GM23338 (cell line): Measurements from ENCODE around the gene RAB8B. TPM values are rescaled to one million over a fixed set of nuclear protein-coding genes. Genes with fewer than 3 reads are reported as not detected.
"Not testable (repeated sequence)": the region's sequence is repeated elsewhere in the genome, so short reads cannot be mapped to it uniquely, and the experiment has no call there.

ENCODE experiments used
- ATAC-seq: fragments of 200-7000 bp; cut with Tn5 transposase; 3 replicates; pipeline ENCODE4 v1.9.1; 2020
- DNase-seq: peaks from one replicate; pipeline ENCODE4 v3.0.0-alpha.2; 2015; ENCODE audit warnings: low spot score
- H2AFZ ChIP-seq: fragments of 200-600 bp; sonication (generic); 2 replicates; pipeline ENCODE4 v1.8.0; 2016; ENCODE audit warnings: antibody characterized with exemption, mild to moderate bottlenecking, moderate library complexity
- H3F3A ChIP-seq: fragments of 200-600 bp; sonication (generic); replicated peaks from 2 replicates; pipeline ENCODE4 v1.8.0; 2017; ENCODE audit warnings: antibody characterized with exemption, mixed run types, low read depth
- H3K27ac ChIP-seq: fragments of 200-600 bp; sonication (generic); 2 replicates; pipeline ENCODE4 v1.6.1; 2016; ENCODE audit warnings: low read depth
- H3K27me3 ChIP-seq: fragments of 200-600 bp; sonication (generic); 2 replicates; pipeline ENCODE4 v1.8.0; 2016; ENCODE audit warnings: mild to moderate bottlenecking, mixed run types, moderate library complexity; ENCODE audit not compliant: insufficient read depth
- H3K36me3 ChIP-seq: fragments of 200-600 bp; sonication (generic); 2 replicates; pipeline ENCODE4 v1.8.0; 2016; ENCODE audit warnings: mild to moderate bottlenecking; ENCODE audit not compliant: insufficient read depth
- H3K4me1 ChIP-seq: fragments of 200-600 bp; sonication (generic); 2 replicates; pipeline ENCODE4 v1.8.0; 2016; ENCODE audit warnings: mild to moderate bottlenecking, moderate library complexity; ENCODE audit not compliant: insufficient read depth
- H3K4me2 ChIP-seq: fragments of 200-600 bp; sonication (generic); 2 replicates; pipeline ENCODE4 v1.7.1; 2017; ENCODE audit warnings: mixed run types
- H3K4me3 ChIP-seq: fragments of 200-600 bp; sonication (generic); 2 replicates; pipeline ENCODE4 v1.6.1; 2016; ENCODE audit warnings: mixed run types
- H3K79me2 ChIP-seq: fragments of 200-600 bp; sonication (generic); replicated peaks from 2 replicates; pipeline ENCODE4 v1.8.0; 2017; ENCODE audit warnings: mild to moderate bottlenecking; ENCODE audit not compliant: insufficient read depth
- H3K9me2 ChIP-seq: fragments of 200-600 bp; sonication (generic); 2 replicates; pipeline ENCODE4 v1.8.0; 2017; ENCODE audit not compliant: insufficient read depth
- H4K20me1 ChIP-seq: fragments of 200-600 bp; sonication (generic); replicated peaks from 2 replicates; pipeline ENCODE4 v1.8.0; 2017; ENCODE audit warnings: mild to moderate bottlenecking; ENCODE audit not compliant: insufficient read depth
- H3K27ac Mint-ChIP-seq: 2 replicates; pipeline ENCODE4 v1.8.0; 2020; ENCODE audit warnings: inconsistent platforms, mild to moderate bottlenecking, moderate library complexity, mixed read lengths
- H3K27me3 Mint-ChIP-seq: 3 replicates; pipeline ENCODE4 v1.8.0; 2022; ENCODE audit warnings: low read depth, mild to moderate bottlenecking, moderate library complexity, mixed read lengths, inconsistent platforms; ENCODE audit not compliant: insufficient read depth, poor library complexity
- H3K36me3 Mint-ChIP-seq: 3 replicates; pipeline ENCODE4 v1.8.0; 2021; ENCODE audit warnings: low read depth, mild to moderate bottlenecking, inconsistent platforms, moderate library complexity, mixed read lengths
- H3K4me1 Mint-ChIP-seq: 3 replicates; pipeline ENCODE4 v1.8.0; 2020; ENCODE audit warnings: mild to moderate bottlenecking, inconsistent platforms, mixed read lengths
- H3K4me3 Mint-ChIP-seq: 3 replicates; pipeline ENCODE4 v1.8.0; 2021; ENCODE audit warnings: moderate library complexity, mild to moderate bottlenecking, inconsistent platforms, mixed read lengths
- H3K9me3 Mint-ChIP-seq: 3 replicates; pipeline ENCODE4 v1.8.0; 2020; ENCODE audit warnings: moderate library complexity, mild to moderate bottlenecking, inconsistent platforms, mixed read lengths
- CREB1 ChIP-seq: fragments of 250-450 bp; sonication (Bioruptor Pico); IDR thresholded peaks from 2 replicates; pipeline ENCODE4 v1.5.0; 2020; ENCODE audit warnings: low read depth, mild to moderate bottlenecking, moderate library complexity
- JUNB ChIP-seq: IDR thresholded peaks from one replicate; pipeline ENCODE4 v1.6.1; 2016; ENCODE audit warnings: antibody characterized with exemption; ENCODE audit not compliant: unreplicated experiment
- POLR2AphosphoS5 ChIP-seq: IDR thresholded peaks from 2 replicates; pipeline ENCODE4 v1.6.1; 2016; ENCODE audit warnings: antibody characterized with exemption, low read depth
- polyA plus RNA-seq: library from polyadenylated mRNA; unstranded; fragments of >200 nt; fragmentation: Nextera tagmentation; extraction: Ambion mirVana; gene quantifications from 2 replicates; pipeline ENCODE4 v1.2.1, GENCODE V29; 2016
- total RNA-seq: library from RNA; depleted of rRNA; stranded (reverse); fragments of >200 nt; shearing (Covaris generic); gene quantifications from 2 replicates; pipeline ENCODE4 v1.2.3, GENCODE V29; 2014
- TF ChIP-seq, protein P1 (sequence below), 2 experiments: fragments of 200-600 bp in 1 of 2; sonication (generic) in 1 of 2; conservative IDR thresholded peaks; 2 replicates each; pipeline versions ENCODE4 v1.5.1 to v1.6.1; 2016 to 2017; ENCODE audit warnings: antibody characterized with exemption in 2 of 2, low read depth in 2 of 2, mild to moderate bottlenecking in 2 of 2, moderate library complexity in 1 of 2
- TF ChIP-seq, protein P2 (sequence below): fragments of 250-450 bp; sonication (Bioruptor Pico); IDR thresholded peaks from 2 replicates; pipeline ENCODE4 v1.5.0; 2020; ENCODE audit warnings: mild to moderate bottlenecking, moderate library complexity

RAB8B gene
- total and polyA plus RNA-seq, 2 experiments from 2014 or later = 23.2 to 41.7 TPM

DNA sequence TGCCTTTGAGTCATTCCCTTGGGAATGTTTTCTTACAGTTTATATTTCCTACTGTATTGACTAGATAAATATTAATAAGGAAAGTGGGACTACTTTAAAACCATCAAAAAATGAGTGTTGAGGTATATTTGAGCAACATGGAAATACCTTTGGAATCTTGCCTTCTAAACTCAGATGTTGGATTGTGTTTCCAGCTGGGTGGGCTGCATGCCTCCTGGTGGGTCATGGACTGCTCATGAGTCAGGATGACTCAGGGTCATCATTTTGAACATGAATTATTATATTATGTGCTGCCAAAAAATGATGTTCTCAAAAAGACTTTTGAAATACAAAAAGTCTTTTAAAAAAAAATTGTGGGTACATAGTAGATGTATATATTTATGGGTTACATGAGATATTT, 46.9 kb downstream of the RAB8B start (continued):
- no peak for TF ChIP-seq JUNB
- TF ChIP-seq, protein P1, sequence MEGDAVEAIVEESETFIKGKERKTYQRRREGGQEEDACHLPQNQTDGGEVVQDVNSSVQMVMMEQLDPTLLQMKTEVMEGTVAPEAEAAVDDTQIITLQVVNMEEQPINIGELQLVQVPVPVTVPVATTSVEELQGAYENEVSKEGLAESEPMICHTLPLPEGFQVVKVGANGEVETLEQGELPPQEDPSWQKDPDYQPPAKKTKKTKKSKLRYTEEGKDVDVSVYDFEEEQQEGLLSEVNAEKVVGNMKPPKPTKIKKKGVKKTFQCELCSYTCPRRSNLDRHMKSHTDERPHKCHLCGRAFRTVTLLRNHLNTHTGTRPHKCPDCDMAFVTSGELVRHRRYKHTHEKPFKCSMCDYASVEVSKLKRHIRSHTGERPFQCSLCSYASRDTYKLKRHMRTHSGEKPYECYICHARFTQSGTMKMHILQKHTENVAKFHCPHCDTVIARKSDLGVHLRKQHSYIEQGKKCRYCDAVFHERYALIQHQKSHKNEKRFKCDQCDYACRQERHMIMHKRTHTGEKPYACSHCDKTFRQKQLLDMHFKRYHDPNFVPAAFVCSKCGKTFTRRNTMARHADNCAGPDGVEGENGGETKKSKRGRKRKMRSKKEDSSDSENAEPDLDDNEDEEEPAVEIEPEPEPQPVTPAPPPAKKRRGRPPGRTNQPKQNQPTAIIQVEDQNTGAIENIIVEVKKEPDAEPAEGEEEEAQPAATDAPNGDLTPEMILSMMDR (conservative IDR thresholded peaks at IDR 0.05; ENCODE audit: low read depth in 2 of 2) = no peak
- no peak for TF ChIP-seq POLR2AphosphoS5
- no peak for TF ChIP-seq CREB1 (CRISPR knock-in tag)
- TF ChIP-seq, protein P2, sequence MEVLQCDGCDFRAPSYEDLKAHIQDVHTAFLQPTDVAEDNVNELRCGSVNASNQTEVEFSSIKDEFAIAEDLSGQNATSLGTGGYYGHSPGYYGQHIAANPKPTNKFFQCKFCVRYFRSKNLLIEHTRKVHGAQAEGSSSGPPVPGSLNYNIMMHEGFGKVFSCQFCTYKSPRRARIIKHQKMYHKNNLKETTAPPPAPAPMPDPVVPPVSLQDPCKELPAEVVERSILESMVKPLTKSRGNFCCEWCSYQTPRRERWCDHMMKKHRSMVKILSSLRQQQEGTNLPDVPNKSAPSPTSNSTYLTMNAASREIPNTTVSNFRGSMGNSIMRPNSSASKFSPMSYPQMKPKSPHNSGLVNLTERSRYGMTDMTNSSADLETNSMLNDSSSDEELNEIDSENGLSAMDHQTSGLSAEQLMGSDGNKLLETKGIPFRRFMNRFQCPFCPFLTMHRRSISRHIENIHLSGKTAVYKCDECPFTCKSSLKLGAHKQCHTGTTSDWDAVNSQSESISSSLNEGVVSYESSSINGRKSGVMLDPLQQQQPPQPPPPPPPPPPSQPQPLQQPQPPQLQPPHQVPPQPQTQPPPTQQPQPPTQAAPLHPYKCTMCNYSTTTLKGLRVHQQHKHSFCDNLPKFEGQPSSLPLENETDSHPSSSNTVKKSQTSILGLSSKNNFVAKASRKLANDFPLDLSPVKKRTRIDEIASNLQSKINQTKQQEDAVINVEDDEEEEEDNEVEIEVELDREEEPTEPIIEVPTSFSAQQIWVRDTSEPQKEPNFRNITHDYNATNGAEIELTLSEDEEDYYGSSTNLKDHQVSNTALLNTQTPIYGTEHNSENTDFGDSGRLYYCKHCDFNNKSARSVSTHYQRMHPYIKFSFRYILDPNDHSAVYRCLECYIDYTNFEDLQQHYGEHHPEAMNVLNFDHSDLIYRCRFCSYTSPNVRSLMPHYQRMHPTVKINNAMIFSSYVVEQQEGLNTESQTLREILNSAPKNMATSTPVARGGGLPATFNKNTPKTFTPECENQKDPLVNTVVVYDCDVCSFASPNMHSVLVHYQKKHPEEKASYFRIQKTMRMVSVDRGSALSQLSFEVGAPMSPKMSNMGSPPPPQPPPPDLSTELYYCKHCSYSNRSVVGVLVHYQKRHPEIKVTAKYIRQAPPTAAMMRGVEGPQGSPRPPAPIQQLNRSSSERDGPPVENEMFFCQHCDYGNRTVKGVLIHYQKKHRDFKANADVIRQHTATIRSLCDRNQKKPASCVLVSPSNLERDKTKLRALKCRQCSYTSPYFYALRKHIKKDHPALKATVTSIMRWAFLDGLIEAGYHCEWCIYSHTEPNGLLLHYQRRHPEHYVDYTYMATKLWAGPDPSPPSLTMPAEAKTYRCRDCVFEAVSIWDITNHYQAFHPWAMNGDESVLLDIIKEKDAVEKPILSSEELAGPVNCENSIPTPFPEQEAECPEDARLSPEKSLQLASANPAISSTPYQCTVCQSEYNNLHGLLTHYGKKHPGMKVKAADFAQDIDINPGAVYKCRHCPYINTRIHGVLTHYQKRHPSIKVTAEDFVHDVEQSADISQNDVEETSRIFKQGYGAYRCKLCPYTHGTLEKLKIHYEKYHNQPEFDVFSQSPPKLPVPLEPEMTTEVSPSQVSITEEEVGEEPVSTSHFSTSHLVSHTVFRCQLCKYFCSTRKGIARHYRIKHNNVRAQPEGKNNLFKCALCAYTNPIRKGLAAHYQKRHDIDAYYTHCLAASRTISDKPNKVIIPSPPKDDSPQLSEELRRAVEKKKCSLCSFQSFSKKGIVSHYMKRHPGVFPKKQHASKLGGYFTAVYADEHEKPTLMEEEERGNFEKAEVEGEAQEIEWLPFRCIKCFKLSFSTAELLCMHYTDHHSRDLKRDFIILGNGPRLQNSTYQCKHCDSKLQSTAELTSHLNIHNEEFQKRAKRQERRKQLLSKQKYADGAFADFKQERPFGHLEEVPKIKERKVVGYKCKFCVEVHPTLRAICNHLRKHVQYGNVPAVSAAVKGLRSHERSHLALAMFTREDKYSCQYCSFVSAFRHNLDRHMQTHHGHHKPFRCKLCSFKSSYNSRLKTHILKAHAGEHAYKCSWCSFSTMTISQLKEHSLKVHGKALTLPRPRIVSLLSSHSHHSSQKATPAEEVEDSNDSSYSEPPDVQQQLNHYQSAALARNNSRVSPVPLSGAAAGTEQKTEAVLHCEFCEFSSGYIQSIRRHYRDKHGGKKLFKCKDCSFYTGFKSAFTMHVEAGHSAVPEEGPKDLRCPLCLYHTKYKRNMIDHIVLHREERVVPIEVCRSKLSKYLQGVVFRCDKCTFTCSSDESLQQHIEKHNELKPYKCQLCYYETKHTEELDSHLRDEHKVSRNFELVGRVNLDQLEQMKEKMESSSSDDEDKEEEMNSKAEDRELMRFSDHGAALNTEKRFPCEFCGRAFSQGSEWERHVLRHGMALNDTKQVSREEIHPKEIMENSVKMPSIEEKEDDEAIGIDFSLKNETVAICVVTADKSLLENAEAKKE = no peak

DNA sequence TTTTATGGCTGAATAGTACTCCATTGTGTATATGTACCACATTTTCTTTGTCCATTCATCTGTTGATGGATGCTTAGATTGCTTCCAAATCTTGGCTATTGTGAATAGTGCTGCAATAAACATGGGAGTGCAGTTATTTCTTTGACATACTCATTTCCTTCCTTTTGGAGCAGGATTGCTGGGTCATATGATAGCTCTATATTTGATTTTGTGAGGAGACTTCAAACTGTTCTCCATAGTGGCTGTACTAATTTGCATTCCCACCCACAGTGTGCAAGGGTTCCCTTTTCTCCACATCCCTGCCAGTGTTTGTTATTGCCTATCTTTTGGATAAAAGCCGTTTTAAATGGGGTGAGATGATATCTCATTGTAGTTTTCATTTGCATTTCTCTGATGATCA, 47.7 kb downstream of the RAB8B start:
- not testable (repeated sequence) for H3K4me3 Mint-ChIP-seq, H3K36me3 Mint-ChIP-seq, H3K27me3 Mint-ChIP-seq, H3K27me3 ChIP-seq, H3K4me1 ChIP-seq, H4K20me1 ChIP-seq, H3K27ac Mint-ChIP-seq, H3K4me3 ChIP-seq, H3K9me3 Mint-ChIP-seq, H3K4me1 Mint-ChIP-seq, H3K27ac ChIP-seq, H3K4me2 ChIP-seq, H3K9me2 ChIP-seq, ATAC-seq, H2AFZ ChIP-seq, H3F3A ChIP-seq, DNase-seq, H3K36me3 ChIP-seq
- H3K79me2 ChIP-seq = peaks cover 37% of the 10 kb centered on the region
